SH-SY5Y (cell line): ENCODE measurements around the gene RBPJ.

Source experiments
- GATA2 ChIP-seq: IDR thresholded peaks from 2 replicates; pipeline ENCODE4 v1.6.1; 2011; ENCODE audit warnings: mild to moderate bottlenecking, low read depth, low read length
- GATA3 ChIP-seq: IDR thresholded peaks from 2 replicates; pipeline ENCODE4 v1.6.1; 2011; ENCODE audit warnings: low read depth, mild to moderate bottlenecking, low read length, moderate library complexity

GRCh38 chr4:26346203-26346620 is 25.4 kb downstream of the RBPJ start:
- TF ChIP-seq GATA3: no peak
- no peak for TF ChIP-seq GATA2
